Measurements from ENCODE around the gene RTP1.
"Not testable (repeated sequence)": the region's sequence is repeated elsewhere in the genome, so short reads cannot be mapped to it uniquely, and the experiment has no call there.

The RTP1 gene

GRCh38 chr3:187197335-187197649 lies at the start of gene RTP1:
Gene RTP1 (plus strand): TSS chr3:187197486. CDS start chr3:187197516, 30 bp downstream.
- DNase-seq (ENCODE audit: low spot score), result no peak

- DNase-seq (ENCODE audit: low spot score), result no peak
Measured at GRCh38 chr3:187150186-187150585, 47.1 kb upstream of the RTP1 start.

DNA sequence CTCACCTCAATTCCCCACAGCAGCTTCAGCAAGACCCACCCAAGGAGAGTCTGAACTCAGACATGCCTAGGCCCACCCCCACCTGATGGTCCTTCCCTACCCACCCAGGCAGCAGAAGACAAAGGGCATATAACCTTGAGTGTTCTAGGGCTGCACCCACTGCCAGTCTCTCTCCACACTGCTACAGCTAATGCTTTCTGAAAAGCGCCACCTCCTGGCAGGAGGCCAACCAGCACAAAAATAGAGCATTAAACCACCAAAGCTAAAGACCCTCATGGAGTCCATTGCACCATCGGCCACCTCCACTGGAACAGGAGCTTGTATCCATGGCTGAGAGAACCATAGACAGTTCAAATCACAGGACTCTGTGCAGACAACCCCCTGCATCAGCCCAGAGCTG lies 46.7 kb upstream of the RTP1 start:
- DNase-seq (ENCODE audit: low spot score), result no peak

DNA sequence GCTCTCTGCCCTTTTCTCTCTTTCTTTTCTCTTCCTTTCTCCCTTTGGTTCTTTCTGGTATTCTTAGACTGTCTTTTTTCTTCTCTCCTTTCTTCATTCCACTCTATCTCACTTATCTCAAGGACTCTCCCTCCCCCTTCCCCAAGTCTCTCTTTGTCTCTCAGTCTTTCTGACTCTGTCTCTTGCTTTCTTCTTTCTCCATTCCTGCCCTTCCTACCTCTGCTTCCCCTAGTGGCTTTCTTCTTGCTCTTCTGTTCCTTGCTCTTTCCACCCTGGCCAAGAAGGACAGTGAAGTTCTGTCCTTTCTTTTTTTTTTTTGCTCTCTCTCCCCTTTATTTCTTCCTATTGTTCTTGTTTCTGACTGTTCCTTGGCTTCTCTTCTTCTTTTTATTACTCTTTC lies 35.7 kb upstream of the RTP1 start:
- no peak for DNase-seq (ENCODE audit: low spot score)

- DNase-seq (ENCODE audit: low spot score), result no peak
Measured at GRCh38 chr3:187162265-187162953, 34.9 kb upstream of the RTP1 start.

- DNase-seq (ENCODE audit: low spot score), result no peak
Measured at GRCh38 chr3:187165144-187165543, 32.1 kb upstream of the RTP1 start.

DNA sequence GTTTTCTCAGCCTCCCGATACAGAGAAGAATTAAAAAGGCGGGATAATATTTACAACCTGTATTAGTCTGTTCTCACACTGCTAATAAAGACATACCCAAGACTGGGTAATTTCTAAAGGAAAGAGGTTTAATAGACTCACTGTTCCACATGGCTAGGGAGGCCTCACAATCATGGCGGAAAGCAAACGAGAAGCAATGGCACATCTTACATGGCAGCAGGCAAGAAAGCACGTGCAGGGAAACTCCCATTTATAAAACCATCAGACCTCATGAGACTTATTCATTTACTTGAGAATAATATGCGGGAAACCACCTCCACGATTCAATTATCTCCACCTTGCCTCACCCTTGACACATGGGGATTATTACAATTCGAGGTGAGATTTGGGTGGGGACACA lies 30.5 kb upstream of the RTP1 start:
- no peak for DNase-seq (ENCODE audit: low spot score)

GRCh38 chr3:187167777-187168176 lies 29.5 kb upstream of the RTP1 start:
- DNase-seq (ENCODE audit: low spot score), result no peak

DNA sequence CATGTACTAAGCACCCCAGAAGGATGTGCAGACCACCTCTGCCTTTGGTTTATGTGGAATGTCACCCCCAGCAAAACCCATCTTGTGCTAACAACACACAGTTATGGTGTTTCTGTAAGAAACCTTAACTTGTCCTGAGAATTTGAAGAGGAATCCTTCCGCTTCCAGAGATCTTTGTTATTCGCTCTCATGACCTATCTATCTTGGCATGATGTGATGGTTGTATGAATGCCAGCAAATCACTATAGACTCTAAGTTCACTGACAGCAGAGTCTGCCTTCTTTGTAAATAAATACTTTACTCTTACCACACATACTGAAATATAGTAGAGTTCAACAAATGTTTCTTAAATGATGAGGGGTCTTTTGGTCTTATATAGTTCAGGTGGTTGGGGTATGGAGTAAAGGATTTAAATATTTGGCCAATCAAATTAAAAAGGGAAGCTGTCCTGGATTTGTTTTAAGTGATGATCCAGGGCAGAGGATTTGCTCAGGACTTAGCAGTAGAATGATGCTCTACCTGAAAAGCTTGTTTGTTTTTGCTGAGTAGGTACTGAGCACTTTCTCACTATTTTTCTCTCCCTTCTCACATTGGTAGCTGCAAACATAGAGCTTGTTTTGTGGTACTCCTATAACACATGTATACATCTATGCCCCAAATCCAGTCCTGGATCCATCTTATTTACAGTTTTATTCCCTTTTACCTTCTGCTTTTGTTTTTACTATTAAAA lies 27.9 kb upstream of the RTP1 start:
- no peak for DNase-seq (ENCODE audit: low spot score)

GRCh38 chr3:187170911-187171310 lies 26.4 kb upstream of the RTP1 start:
- DNase-seq (ENCODE audit: low spot score), result not testable (repeated sequence)

DNA sequence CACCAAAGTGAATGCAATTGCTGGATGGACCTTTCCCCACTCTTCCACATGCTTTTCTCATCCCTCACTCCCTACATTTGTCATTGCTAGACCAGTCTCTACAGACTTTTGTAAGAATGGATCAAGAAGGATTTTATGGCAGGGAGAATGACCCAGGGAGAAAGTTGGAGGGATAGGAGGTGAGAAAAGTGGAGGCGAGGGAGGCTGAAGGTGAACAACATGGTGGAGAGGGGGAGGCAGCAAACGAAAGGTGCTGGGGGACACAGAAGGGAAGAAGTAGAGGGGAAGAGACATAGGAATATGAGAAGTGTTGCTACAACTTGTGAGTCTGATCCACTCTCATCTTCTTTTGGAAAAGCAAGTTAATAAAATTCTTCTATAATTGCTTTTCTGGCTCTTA lies 24.4 kb upstream of the RTP1 start:
- no peak for DNase-seq (ENCODE audit: low spot score)

DNA sequence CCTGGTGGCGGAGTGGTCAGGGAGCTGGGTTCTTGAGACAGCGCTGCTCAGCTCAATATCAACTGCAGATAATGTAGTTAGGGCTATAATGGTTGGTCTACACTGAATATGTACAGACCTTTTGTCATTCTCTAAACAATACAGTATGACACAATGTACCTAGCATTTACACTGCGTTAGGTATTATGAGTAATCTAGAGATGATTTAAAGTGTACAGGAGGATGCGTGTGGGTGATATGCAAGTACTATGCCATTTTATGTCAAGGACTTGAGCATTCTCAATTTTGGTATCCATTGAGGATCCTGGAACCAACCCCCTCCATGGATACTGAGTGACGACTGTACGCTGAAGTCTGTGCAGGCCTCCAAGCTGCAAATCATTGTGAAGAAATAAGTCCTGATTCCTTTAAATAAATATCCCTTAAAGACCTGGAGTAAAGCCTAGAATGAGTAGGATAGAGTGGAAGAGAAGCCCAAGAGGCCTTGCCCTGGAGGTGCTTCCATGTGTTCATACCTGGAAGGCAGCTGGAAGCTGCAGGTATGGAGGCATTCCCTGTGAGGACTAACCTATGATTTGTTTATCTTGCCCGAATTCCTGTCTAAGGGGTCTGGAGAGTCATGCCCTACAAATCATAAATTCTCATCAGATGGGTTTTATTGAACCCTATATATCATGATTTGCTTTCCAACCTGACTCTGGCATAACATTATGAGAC lies 15.7 kb upstream of the RTP1 start:
- DNase-seq (ENCODE audit: low spot score), result no peak

GRCh38 chr3:187183210-187183862 lies 13.9 kb upstream of the RTP1 start:
- no peak for DNase-seq (ENCODE audit: low spot score)

DNA sequence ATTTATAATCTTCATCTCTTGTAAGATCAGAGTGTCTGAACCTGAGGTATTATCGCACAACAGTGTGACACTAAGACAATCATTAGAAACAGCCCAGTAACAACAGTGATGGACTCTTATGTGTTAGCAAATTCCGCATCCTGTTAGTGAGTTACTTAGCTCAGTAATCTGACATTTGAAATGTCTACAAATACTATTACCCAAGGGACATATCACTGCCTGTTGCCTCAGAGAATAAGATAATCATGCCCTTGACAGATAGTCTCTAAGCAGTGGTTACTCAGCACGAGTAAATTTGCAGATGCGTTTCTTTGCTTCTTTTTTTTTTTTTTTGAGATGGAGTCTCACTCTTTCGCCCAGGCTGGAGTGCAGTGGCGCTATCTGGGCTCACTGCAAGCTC lies 13.4 kb upstream of the RTP1 start:
- no peak for DNase-seq (ENCODE audit: low spot score)

- DNase-seq (ENCODE audit: low spot score), result no peak
Measured at GRCh38 chr3:187185759-187186158, 11.5 kb upstream of the RTP1 start.

GRCh38 chr3:187186375-187186774 lies 10.9 kb upstream of the RTP1 start:
- no peak for DNase-seq (ENCODE audit: low spot score)

DNA sequence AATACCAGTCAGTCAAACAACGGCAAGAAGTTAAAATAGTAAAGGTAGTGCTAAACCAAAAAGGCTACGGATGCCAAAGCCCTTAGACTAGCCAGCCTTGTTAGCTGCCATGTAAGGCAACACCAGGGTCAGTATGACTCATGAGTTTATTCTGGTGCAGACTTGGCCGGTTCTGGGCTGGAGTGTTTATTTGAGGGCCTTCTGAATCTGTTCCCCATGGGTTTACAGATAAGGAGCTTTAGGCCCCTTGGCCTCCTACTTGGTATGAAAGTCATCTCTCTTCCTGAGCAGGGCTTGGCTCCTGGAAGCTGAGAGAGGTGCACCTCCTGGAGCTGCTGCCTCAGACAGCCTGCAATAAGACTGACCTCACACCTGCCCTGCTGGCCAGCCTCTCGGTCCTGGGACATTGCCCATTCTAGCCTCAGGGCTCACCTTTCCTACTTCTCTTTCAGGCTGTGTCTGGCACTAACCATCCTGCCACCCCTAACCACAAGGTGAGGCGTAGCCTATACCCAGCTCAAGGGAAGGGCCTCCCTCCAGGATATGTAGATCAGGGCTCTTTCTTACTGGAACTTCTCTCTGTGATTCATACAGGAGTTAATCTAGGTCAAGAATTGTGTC lies 10.4 kb upstream of the RTP1 start:
- no peak for DNase-seq (ENCODE audit: low spot score)

- DNase-seq (ENCODE audit: low spot score), result no peak
Measured at GRCh38 chr3:187188931-187189330, 8.4 kb upstream of the RTP1 start.

GRCh38 chr3:187191271-187191670 lies 6.0 kb upstream of the RTP1 start:
- DNase-seq (ENCODE audit: low spot score), result no peak

GRCh38 chr3:187193181-187193580 lies 4.1 kb upstream of the RTP1 start:
- no peak for DNase-seq (ENCODE audit: low spot score)

DNA sequence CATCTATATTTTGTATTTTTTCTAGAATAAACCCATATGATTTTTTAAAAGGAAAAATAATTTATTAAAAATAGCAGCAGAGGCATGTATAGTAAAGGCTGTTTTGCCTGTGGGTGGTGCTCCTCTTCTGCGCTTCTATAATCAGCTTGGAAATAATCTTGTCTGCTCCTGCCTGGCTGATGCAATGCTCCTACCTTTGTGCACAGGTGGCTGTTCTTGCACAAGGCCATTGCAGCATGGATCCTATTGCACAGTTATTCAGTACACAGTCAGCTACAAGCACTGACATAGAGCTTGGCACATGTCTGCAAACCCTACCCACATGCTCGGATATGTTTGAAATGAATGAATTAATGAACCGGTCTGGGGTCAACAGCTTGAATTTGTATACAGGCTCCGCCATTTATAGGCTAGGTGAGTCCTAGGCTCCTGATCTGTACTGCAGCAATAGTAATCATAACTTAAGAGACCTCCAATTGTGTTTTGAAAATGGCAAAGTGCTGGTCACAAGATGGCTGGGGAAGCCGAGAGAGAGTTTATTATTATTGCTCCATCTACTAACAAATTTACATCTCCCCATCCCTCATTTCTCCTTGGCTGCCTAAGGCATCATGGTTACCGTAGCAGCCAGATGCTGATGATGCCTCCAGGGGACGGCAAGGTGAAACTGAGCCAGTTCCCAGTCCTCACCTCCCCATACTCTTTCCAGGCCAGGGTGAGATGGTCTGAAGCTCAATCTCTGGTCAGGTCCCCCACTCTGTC lies 532 bp upstream of the RTP1 start:
- no peak for DNase-seq (ENCODE audit: low spot score)

GRCh38 chr3:187198490-187198889 lies 1.2 kb downstream of the RTP1 start:
- DNase-seq (ENCODE audit: low spot score), result no peak
